Activated effector memory CD4-positive, alpha-beta T cell treated with anti-CD3 and anti-CD28 coated beads, Interleukin-2, amount 50 U/mL, for 16 hours (primary cell): ENCODE results near the gene ARHGAP22.

Experiments
- DNase-seq: peaks from one replicate; pipeline ENCODE4 v3.0.0-alpha.2; 2020

The ARHGAP22 gene

GRCh38 chr10:48508791-48509772 lies 95.8 kb downstream of the ARHGAP22 start:
- DNase-seq, result no peak

DNA sequence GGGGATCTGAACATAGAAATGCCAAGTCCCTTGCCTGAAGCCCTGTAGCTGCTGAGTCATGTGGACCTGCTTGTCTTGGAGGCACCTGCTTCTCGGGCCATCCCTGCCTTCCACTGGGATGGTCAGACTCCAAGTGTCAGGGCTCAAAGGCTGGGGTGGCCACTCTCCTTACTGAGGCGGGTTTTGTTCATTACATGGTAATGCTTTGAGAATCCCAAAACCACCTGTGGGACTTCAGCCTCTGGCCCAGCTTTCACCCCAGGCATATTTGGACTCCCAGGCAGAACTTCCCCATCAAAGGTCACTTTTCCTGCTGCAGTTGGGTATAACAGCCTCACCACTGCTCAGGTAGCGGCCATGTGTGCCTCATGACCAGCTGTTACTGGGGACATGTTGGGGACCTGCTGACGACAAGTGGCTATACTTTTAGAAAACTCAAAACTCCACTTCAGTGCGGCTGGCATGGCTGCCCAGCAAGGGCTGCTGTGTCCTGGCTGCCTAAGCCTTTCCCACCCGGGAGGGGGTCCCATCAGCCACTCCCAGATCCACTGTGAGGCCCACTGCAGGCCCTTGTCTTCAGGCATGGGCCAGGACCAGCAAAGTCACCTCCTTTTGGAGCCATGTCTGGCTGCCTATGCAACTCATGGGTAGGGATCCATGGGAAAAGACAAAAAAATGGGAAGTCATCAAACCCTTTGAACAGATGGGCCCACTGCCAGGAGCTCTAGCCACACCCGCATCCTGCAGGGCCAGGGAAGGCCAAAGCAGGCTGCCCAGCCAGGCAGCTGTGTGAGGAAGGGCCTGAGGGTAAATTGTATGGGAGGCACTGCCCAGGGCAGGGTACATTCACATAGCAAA lies 96.7 kb downstream of the ARHGAP22 start:
- no peak for DNase-seq

DNA sequence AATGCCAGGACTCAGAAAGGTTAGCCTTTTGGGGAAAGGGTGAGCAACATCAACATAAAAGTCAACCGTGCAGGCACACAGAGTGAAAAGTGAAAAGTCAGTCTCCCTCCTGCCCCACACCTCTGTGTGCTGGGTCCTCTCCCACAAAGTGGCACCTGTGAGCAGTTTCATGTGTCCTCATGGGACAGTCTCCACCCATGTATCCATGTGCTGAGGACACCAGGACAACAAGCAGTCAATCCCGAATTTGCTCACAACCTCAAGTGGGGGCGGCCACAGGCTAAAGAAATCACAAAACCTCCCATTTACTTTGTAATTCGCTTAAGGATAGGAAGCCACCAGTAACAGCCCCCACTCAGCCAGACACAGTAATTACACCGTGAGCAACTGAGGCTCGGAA lies 97.4 kb downstream of the ARHGAP22 start:
- no peak for DNase-seq

DNA sequence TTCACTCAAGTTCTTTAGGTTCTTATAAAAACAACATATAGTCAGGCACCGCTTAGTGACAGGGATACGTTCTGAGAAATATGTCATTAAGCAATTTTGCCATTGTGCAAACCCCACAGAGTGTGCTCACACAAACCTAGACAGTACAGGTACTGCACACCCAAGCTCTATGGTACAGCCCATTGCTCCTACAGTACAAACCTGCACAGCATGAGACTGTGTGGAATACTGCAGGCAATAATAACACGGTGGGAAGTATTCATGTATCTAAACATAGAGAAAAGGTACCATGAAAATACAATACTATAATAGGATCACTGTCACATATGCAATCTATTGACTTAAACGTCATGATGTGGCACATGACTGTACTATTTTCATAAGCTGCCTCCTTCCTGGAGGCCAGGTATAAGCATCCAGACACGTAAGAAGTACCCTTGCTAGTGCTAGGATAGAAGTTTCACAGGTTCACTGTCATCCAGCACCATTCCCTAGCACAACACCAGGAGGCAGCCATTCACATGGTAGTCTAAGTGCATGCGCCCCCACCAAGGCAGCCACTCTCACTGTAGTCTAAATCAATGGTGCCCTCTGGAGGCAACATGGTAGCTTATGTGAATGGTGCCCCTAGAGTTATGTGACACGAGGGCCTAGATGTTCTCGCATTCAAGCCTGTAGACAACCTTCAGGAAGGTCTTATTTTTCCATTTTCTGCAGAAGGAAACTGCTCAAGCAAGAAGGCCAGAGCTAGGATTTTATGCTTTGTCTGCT lies 98.5 kb downstream of the ARHGAP22 start:
- DNase-seq, result no peak

DNA sequence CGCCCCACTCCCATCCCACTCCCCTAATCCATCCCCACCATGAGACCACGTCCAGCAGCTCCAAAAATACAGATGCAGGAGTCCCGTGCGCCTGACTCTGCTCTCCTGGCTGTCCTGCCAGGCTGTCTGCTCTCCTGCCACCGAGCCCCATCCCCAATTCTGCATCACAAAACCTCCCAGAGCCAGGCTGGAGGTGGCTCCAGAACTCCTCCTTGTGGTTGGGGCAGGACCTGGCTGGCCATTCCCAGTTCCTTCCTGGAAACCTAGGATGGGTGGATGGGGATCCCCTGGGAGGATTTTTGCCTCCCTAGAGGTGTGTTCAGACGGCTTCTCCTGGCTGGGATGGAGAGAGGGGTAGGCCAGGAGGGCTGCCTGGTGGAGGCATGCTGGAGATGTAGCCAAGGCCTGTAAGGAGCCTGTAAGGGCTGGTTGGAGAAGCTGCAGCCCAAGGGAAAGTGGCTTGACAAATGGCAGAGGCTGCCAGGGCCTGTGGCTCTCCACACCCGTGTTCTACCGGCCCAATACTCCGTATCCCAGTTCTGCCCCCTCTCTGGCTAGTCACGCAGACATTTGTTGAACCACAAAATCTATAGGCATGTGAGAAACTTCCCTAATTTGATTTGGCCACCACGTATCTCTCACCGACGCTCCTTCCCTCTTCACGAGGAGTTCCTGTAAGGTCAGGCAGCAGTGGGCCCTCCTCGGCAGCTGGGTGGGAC lies 99.3 kb downstream of the ARHGAP22 start:
- DNase-seq, result no peak

GRCh38 chr10:48504141-48504885 lies 100.6 kb downstream of the ARHGAP22 start:
- no peak for DNase-seq

DNA sequence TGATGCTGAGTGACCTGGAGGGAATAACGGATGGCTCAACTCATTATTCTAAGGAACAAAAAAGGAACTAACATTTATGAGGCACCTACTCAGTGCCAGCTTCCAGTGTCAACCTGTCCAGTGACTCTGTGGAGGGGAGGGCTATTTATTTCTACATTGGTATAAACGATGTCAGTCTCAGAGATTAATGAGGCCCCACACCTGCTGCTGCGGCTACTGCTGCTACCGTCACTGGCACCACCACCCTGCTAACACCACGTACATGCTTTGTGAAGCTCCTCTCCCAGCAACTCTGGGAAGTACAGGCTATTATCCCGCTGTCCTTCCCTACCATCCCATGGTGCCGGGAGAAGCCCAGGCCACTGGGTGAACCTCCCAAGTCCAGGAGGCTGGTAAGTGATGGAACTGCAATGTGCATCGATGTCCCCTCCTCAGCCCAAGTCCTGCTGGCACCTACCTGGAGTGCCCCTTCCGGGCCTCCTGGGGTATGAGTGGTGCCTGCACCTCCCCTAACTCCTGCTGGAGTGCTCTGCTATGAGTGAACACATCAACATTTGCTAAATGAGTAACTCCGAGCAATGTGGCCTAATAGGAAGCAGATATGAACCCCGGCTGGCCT lies 101.5 kb downstream of the ARHGAP22 start:
- peak; percentile 30 for DNase-seq

DNA sequence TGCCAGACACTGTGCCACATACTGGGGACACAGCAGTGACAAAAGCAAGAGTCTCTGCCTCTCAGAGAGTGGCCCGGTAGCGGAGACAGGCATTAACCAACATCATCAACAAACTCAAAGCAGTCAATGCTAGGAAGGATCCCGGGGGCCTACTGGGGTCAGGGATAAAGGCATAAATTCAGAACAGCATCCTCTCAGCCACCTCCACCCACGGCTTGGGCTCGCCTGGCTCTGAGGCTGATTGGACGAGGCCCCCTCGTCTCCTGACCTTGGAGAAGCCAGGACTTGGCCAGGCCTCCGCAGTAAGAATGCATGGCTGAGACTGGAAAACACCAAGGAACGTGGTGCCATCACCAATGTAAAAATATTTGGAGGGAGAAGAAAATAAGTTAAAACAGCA lies 102.1 kb downstream of the ARHGAP22 start:
- DNase-seq, result no peak

DNA sequence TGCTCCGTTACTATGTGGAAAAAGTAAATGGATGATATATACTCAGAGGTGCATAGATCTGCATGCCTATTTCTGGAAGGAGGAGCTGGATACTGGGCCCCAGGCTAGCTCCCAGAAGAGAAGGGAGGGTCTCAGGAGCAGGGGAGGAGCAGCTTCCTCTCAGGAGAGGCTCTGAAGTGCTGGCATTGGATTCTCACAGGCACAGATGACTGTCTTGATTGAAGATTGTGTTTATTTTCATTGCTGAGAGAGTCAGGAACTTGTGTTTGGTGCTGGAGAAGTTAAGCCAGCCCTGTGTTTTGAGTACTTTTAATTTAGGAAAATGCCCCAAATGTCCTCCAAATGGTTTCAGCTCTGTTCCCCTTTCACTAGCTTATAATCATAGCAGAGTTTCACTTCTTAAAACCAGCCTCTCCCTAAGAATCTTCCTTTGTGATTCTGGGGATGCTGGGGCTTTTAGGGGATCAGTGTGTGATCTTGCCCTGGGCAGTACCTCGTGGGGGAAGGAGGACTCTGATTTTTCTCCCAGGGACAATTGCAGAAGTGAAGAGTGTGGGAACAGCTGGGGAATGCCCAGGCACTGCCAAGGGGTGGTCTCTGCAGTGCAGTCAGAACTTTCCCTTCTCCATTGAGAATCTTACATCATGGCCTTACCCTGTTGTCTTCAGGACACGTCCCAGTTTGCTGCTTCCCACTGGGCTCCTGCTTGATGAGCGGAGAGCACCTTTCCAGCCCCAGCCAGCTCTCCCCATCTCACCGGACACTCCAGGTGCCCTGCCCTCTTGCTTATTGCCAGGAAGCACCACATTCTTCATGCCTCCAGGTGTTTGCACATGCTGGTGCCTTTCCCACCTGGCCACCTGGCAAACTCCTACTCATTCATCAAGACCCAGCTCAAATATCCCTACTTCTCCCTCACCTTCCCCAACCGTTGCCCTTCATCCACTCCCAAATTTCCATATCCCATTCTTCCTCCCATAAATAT lies 102.8 kb downstream of the ARHGAP22 start:
- DNase-seq, result no peak

DNA sequence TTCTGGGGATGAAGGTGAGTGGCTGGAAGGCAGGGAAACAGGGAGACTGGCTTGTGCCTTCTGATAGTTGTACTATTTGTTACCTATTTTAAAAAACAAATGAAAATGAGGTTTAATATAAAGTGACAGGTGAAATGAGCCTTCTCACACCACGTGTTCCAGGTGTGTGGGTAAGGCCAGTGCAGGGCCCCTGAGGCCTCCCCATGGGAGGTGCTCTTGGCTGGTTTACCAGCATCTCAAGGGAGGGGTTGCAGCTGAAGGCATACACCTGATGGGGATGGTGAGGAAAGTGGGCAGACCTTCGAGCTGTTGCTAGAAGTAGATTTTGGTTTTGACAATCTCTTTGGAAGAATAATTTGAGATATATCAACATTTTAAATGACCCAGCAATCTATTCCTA lies 103.6 kb downstream of the ARHGAP22 start:
- DNase-seq, result peak; percentile 53

DNA sequence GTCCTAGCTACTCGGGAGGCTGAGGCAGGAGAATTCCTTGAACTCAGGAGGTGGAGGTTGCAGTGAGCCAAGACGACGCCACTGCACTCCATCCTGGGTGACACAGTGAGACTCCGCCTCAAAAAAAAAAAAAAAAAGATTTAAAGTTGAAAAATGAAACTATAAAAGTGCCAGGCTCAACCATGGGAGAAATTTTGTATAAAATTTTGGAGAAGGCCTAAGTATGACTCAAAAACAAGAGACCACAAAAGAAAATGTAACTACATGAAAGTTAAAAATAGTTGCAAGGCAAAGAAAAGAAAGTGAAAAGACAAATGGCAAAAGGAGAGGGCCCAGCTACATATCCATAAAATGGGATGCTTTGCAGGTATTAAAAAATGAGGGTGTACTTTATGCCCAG lies 104.1 kb downstream of the ARHGAP22 start:
- no peak for DNase-seq

DNA sequence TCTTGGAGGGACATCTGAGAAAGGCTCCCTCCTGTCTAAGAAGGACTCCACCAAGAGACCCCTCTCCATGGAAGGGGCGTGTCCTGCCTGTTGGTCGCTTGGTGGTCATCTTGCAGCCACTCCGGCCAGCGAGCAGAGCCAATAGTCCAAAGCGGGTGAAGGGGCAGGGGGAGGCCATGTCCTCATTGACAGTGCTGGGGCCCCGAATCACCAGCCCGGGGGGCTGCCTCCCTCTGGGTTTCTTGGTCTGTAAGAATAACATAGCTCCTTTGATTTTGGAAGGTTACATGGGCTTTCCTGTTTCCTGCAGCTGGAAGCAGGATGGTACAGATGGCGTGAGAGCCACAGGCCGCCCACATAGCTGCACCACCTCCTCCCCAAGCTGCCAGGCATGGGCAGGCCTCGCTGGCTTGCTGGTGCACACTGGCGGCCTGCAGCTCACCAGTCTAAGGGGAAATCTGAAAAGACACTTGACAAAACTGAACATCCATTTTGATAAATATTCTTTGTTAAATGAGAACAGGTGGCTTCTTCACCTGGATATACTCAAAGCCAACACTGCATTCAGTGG lies 105.8 kb downstream of the ARHGAP22 start:
- peak; percentile 44 for DNase-seq

- peak; percentile 45 for DNase-seq
Measured at GRCh38 chr10:48497780-48498770, 106.8 kb downstream of the ARHGAP22 start.

- DNase-seq, result peak; percentile 50
Measured at GRCh38 chr10:48496831-48497779, 107.8 kb downstream of the ARHGAP22 start.

GRCh38 chr10:48496105-48496830 lies 108.6 kb downstream of the ARHGAP22 start:
- no peak for DNase-seq
